ENCODE data around the gene BCAS1. TPM values are rescaled to one million over a fixed set of nuclear protein-coding genes. Genes with fewer than 3 reads are reported as not detected.

The BCAS1 gene
- total and polyA plus RNA-seq, 12 donors: 0.03 TPM; not detected in 11

GRCh38 chr20:53910351-53911002 lies 159.9 kb downstream of the BCAS1 start:
- no peaks in the 10 kb centered on the region for H3K27me3 ChIP-seq
- H3K4me1 ChIP-seq: peaks cover 0 to 66% (median 9%) of the 10 kb centered on the region in 9 donors
- intact Hi-C loops (cut with DNase I): loop anchor here in 2 of 10 donors (5.0 to 10.0 kb wide), 2 partner anchors 38 to 166 kb away; no protein-coding TSS in a partner anchor
- H3K36me3 ChIP-seq: no peaks in the 10 kb centered on the region
- no peak for DNase-seq
- no peak for TF ChIP-seq CTCF (IDR thresholded peaks at IDR 0.05)
- H3K4me3 ChIP-seq: no peak overlapping the region
- ATAC-seq: no peak
- WGBS, 2 donors: 96 to 97% methylated on average over 13 of the region's 13 CpGs
- H3K9me3 ChIP-seq: no peaks in the 10 kb centered on the region
- peak overlapping the region in 1 of 10 donors; percentile 75 for H3K27ac ChIP-seq

GRCh38 chr20:53907968-53908751 lies 162.2 kb downstream of the BCAS1 start:
- ATAC-seq (no peak), DNase-seq (no peak)
- Histone ChIP-seq H3K4me1 (peaks cover 0 to 56% (median 0%) of the 10 kb centered on the region in 9 donors), H3K4me3 (no peak overlapping the region), H3K27me3 (no peaks in the 10 kb centered on the region), H3K9me3 (no peaks in the 10 kb centered on the region), H3K27ac (peak overlapping the region in 1 of 10 donors; percentile 75), H3K36me3 (no peaks in the 10 kb centered on the region)
- no peak for TF ChIP-seq CTCF (IDR thresholded peaks at IDR 0.05)
- intact Hi-C loops (cut with DNase I): no loop called here
- WGBS, 2 donors: 90 to 95% methylated on average over 11 of the region's 11 CpGs

- Histone ChIP-seq H3K9me3 (no peaks in the 10 kb centered on the region), H3K27ac (peak overlapping the region in 1 of 10 donors; percentile 75), H3K36me3 (no peaks in the 10 kb centered on the region), H3K4me3 (no peak overlapping the region), H3K4me1 (peaks cover 0 to 77% (median 14%) of the 10 kb centered on the region in 9 donors), H3K27me3 (no peaks in the 10 kb centered on the region)
- intact Hi-C loops (cut with DNase I): no loop called here
- DNase-seq (no peak), ATAC-seq (no peak)
- no peak for TF ChIP-seq CTCF (IDR thresholded peaks at IDR 0.05)
- WGBS, 2 donors: 96 to 97% methylated on average over 5 of the region's 5 CpGs
Observed at GRCh38 chr20:53905820-53906191, 164.6 kb downstream of the BCAS1 start.

GRCh38 chr20:53905019-53905819 lies 165.2 kb downstream of the BCAS1 start:
- intact Hi-C loops (cut with DNase I): no loop called here
- WGBS, 2 donors: 95 to 96% methylated on average over 13 of the region's 13 CpGs

More at GRCh38 chr20:53905019-53905819, 165.2 kb downstream of the BCAS1 start:
- DNase-seq (no peak), ATAC-seq (no peak)
- H3K27ac ChIP-seq: peak overlapping the region in 1 of 10 donors; percentile 75
- no peaks in the 10 kb centered on the region for H3K27me3 ChIP-seq
- H3K4me3 ChIP-seq: no peak overlapping the region
- H3K4me1 ChIP-seq: peaks cover 0 to 78% (median 18%) of the 10 kb centered on the region in 9 donors
- H3K9me3 ChIP-seq: no peaks in the 10 kb centered on the region
- H3K36me3 ChIP-seq: no peaks in the 10 kb centered on the region
- no peak for TF ChIP-seq CTCF (IDR thresholded peaks at IDR 0.05)
